Tibial nerve (tissue), 4 donors: ENCODE data around the gene BRMS1. TPM values are rescaled to one million over a fixed set of nuclear protein-coding genes. Genes with fewer than 3 reads are reported as not detected.

Experiments
- DNase-seq, 2 donors: peaks; one replicate each; pipeline ENCODE4 v3.0.0-alpha.2; 2019; ENCODE audit warnings: low spot score in 2 of 2
- H3K27ac ChIP-seq, 4 donors: fragments of 200-600 bp; sonication (generic) in 3 of 4; one replicate each; pipeline ENCODE4 v1.5.1; 2017 to 2019; ENCODE audit warnings: mild to moderate bottlenecking in 1 of 4
- H3K27me3 ChIP-seq, 2 donors: fragments of 200-600 bp; sonication (generic) in 1 of 2; one replicate each; pipeline versions ENCODE4 v1.5.1 to v1.6.0; 2017 to 2019
- H3K36me3 ChIP-seq, 3 donors: fragments of 200-600 bp; sonication (generic); one replicate each; pipeline ENCODE4 v1.5.1; 2018 to 2019
- H3K4me1 ChIP-seq, 4 donors: fragments of 200-600 bp; sonication (generic) in 3 of 4; one replicate each; pipeline ENCODE4 v1.5.1; 2017 to 2019
- H3K4me3 ChIP-seq, 4 donors: fragments of 200-600 bp; sonication (generic) in 3 of 4; one replicate each; pipeline ENCODE4 v1.5.1; 2017 to 2019; ENCODE audit warnings: mild to moderate bottlenecking in 1 of 4, moderate library complexity in 1 of 4
- H3K9me3 ChIP-seq, 4 donors: fragments of 200-600 bp; sonication (generic) in 3 of 4; one replicate each; pipeline ENCODE4 v1.5.1; 2017 to 2019
- EP300 ChIP-seq, 2 donors: sonication (generic); formaldehyde crosslinking; IDR thresholded peaks; one replicate each; pipeline ENCODE4 v1.6.1; 2017; ENCODE audit warnings: antibody characterized with exemption in 2 of 2, mild to moderate bottlenecking in 1 of 2
- POLR2A ChIP-seq, 2 donors: fragments of 450-650 bp; IDR thresholded peaks; one replicate each; pipeline ENCODE4 v1.6.1; 2017; ENCODE audit warnings: antibody characterized with exemption in 2 of 2, mild to moderate bottlenecking in 2 of 2, moderate library complexity in 2 of 2
- WGBS, 2 donors: methylation state at CpG; one replicate each; pipeline ENCODE4 v1.1.5; 2018; 5-methylcytosine and 5-hydroxymethylcytosine counted together
- small RNA-seq: library from RNA; depleted of rRNA; stranded (forward); fragments of <200 nt; gene quantifications from one replicate; pipeline ENCODE3, GENCODE V24; 2016
- total RNA-seq, 4 donors: library from RNA; depleted of rRNA; stranded (reverse); fragments of >200 nt; gene quantifications; one replicate each; pipeline ENCODE4 v1.1.0, GENCODE V29; 2016
- TF ChIP-seq, protein P1 (sequence below), 5 experiments: fragments of 200-600 bp in 3 of 5; fragments of 450-650 bp in 2 of 5; sonication (generic) in 3 of 5; IDR thresholded peaks; one replicate each; pipeline ENCODE4 v1.5.1; 2016 to 2019; ENCODE audit warnings: antibody characterized with exemption in 5 of 5, mild to moderate bottlenecking in 3 of 5, moderate library complexity in 2 of 5

BRMS1 gene
- total RNA-seq, 4 donors from 2014 or later: 27.2 to 44.7 (median 34.8) TPM

- Histone ChIP-seq H3K9me3 (no peaks in the 10 kb centered on the region), H3K36me3 (peaks cover 0 to 33% (median 0%) of the 10 kb centered on the region in 3 donors), H3K4me3 (peak overlapping the region; percentile 65 to 88 (median 83)), H3K27me3 (peaks cover 0 to 22% of the 10 kb centered on the region in 2 donors), H3K4me1 (peaks cover 0 to 63% (median 25%) of the 10 kb centered on the region in 4 donors), H3K27ac (peak overlapping the region; percentile 90 to 97 (median 96))
- TF ChIP-seq EP300 (IDR thresholded peaks at IDR 0.05): no peak
- no peak for TF ChIP-seq POLR2A (IDR thresholded peaks at IDR 0.05)
- TF ChIP-seq, protein P1, sequence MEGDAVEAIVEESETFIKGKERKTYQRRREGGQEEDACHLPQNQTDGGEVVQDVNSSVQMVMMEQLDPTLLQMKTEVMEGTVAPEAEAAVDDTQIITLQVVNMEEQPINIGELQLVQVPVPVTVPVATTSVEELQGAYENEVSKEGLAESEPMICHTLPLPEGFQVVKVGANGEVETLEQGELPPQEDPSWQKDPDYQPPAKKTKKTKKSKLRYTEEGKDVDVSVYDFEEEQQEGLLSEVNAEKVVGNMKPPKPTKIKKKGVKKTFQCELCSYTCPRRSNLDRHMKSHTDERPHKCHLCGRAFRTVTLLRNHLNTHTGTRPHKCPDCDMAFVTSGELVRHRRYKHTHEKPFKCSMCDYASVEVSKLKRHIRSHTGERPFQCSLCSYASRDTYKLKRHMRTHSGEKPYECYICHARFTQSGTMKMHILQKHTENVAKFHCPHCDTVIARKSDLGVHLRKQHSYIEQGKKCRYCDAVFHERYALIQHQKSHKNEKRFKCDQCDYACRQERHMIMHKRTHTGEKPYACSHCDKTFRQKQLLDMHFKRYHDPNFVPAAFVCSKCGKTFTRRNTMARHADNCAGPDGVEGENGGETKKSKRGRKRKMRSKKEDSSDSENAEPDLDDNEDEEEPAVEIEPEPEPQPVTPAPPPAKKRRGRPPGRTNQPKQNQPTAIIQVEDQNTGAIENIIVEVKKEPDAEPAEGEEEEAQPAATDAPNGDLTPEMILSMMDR (IDR thresholded peaks at IDR 0.05): no peak
- 31 to 36% methylated on average over 20 of the region's 20 CpGs for WGBS, 2 donors
- no peak for DNase-seq
Observed at GRCh38 chr11:66287889-66288670, 56.8 kb downstream of the BRMS1 start.

Small RNA genes lying within 50 kb of the gene (small RNA-seq; reads per million reads assigned to genes)
- gene RF00017: not detected
- gene RNU1-84P: not detected

Other genes with a start within 250 kb of the BRMS1 start
- 10 to 100 TPM; 14.9 to 32.7 (median 23.9) TPM for gene KLC2, start 87.4 kb downstream of the BRMS1 start, total RNA-seq
- 100 to 1,000 TPM in 2 of 4 donors, 10 to 100 TPM in 2; 76.3 to 144 (median 96.8) TPM for gene RAB1B, start 76.5 kb downstream of the BRMS1 start, total RNA-seq
- gene CNIH2, start 66.9 kb downstream of the BRMS1 start, total RNA-seq: not detected
- gene YIF1A, start 56.0 kb downstream of the BRMS1 start, total RNA-seq: 100 to 1,000 TPM in 2 of 4 donors, 10 to 100 TPM in 2; 76.0 to 143 (median 90.6) TPM
- gene TMEM151A, start 53.2 kb downstream of the BRMS1 start, total RNA-seq: not detected
- 10 to 100 TPM; 29.9 to 69.7 (median 47.3) TPM for gene CD248, start 28.1 kb downstream of the BRMS1 start, total RNA-seq
- gene RIN1, start 8.7 kb downstream of the BRMS1 start, total RNA-seq: 10 to 100 TPM in 1 of 4 donors, 1 to 10 TPM in 3; 2.4 to 14.1 (median 4.1) TPM
- gene B4GAT1, start 2.5 kb upstream of the BRMS1 start, total RNA-seq: 100 to 1,000 TPM in 1 of 4 donors, 10 to 100 TPM in 3; 53.4 to 105 (median 97.6) TPM
- 1 to 10 TPM; 1.5 to 5.4 (median 2.4) TPM for gene SLC29A2, start 26.7 kb upstream of the BRMS1 start, total RNA-seq
- under 1 TPM in 1 of 4 donors, not detected in 3; 0.42 TPM for gene NPAS4, start 75.9 kb upstream of the BRMS1 start, total RNA-seq
- 10 to 100 TPM; 42.9 to 63.8 (median 53.9) TPM for gene MRPL11, start 93.7 kb upstream of the BRMS1 start, total RNA-seq
- gene PELI3, start 121.8 kb upstream of the BRMS1 start, total RNA-seq: 10 to 100 TPM; 14.4 to 26.4 (median 20.4) TPM
- gene DPP3, start 135.3 kb upstream of the BRMS1 start, total RNA-seq: 10 to 100 TPM; 12.2 to 41.8 (median 25.0) TPM
- gene BBS1, start 165.5 kb upstream of the BRMS1 start, total RNA-seq: 100 to 1,000 TPM in 2 of 4 donors, 10 to 100 TPM in 2; 66.1 to 161 (median 104) TPM
- gene ZDHHC24, start 200.9 kb upstream of the BRMS1 start, total RNA-seq: 10 to 100 TPM; 15.3 to 17.7 (median 16.6) TPM
- gene ACTN3, start 201.8 kb upstream of the BRMS1 start, total RNA-seq: under 1 TPM in 1 of 4 donors, not detected in 3; 0.21 TPM
- gene CTSF, start 223.5 kb upstream of the BRMS1 start, total RNA-seq: 100 to 1,000 TPM; 102 to 322 (median 190) TPM
- 1 to 10 TPM in 1 of 4 donors, under 1 TPM in 2, not detected in 1; 0.21 to 1.1 (median 0.30) TPM for gene CCDC87, start 248.0 kb upstream of the BRMS1 start, total RNA-seq
- gene CCS, start 248.1 kb upstream of the BRMS1 start, total RNA-seq: 10 to 100 TPM; 33.4 to 54.0 (median 48.6) TPM